GM06990 (cell line): ENCODE data around the gene LENEP.

Source experiments
- DNase-seq: peaks from one replicate; pipeline ENCODE4 v3.0.0-alpha.2; 2011; ENCODE audit not compliant: insufficient read length; ENCODE audit errors: extremely low read depth
- H3K27me3 ChIP-seq: replicated peaks from 2 replicates; pipeline ENCODE4 v1.6.0; 2011; ENCODE audit warnings: low read length; ENCODE audit not compliant: control insufficient read depth, insufficient read depth
- H3K36me3 ChIP-seq: 2 replicates; pipeline ENCODE4 v1.5.1; 2011; ENCODE audit warnings: low read length; ENCODE audit not compliant: control insufficient read depth, insufficient read depth
- H3K4me3 ChIP-seq: replicated peaks from 2 replicates; pipeline ENCODE4 v1.5.1; 2011; ENCODE audit warnings: low read depth, mild to moderate bottlenecking, control low read depth, low read length
- CTCF ChIP-seq: IDR thresholded peaks from 2 replicates; pipeline ENCODE4 v1.5.1; 2011; ENCODE audit warnings: low read length, control low read depth, mild to moderate bottlenecking, inconsistent platforms; ENCODE audit not compliant: insufficient read depth, poor library complexity, severe bottlenecking

LENEP gene

GRCh38 chr1:155014709-155015508 is 21.5 kb downstream of the LENEP start:
- no peak for TF ChIP-seq CTCF
- no peaks in the 10 kb centered on the region for H3K27me3 ChIP-seq
- DNase-seq: no peak
- no peak overlapping the region for H3K4me3 ChIP-seq
- H3K36me3 ChIP-seq: peaks cover 14% of the 10 kb centered on the region

DNA sequence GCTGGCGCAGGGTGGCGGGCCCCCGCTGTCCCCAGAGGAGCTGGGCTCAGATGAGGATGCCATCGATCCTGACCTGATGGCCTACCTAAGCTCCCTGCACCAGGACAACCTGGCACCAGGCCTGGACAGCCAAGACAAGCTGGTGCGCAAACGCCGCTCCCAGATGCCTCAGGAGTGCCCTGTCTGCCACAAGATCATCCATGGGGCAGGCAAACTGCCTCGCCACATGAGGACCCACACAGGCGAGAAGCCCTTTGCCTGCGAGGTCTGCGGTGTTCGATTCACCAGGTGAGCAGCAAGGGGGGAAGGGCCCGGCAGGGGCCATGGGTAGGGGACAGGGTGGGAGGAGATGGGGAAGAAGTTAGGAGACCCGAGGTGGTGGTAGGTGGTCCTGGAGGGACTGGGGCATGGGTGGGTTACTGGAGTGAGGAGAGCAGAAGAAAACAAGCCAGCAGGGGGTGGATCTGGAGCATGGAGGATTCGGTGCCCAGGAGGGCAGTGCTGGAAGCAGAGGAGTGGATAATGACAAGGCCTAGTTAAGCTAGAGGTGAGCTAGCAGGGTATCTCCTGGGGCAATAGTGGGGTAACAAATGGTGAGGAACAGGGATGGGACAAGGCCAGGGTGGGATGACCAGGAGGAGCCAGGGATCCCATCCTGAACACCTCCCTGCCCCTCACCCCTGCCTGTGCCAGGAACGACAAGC is 22.3 kb downstream of the LENEP start:
- Histone ChIP-seq H3K27me3 (no peaks in the 10 kb centered on the region), H3K36me3 (peaks cover 14% of the 10 kb centered on the region), H3K4me3 (no peak overlapping the region)
- no peak for DNase-seq
- no peak for TF ChIP-seq CTCF

- H3K36me3 ChIP-seq: peaks cover 9% of the 10 kb centered on the region
- no peak overlapping the region for H3K4me3 ChIP-seq
- no peaks in the 10 kb centered on the region for H3K27me3 ChIP-seq
- DNase-seq: no peak
- TF ChIP-seq CTCF: no peak
Observed at GRCh38 chr1:155016231-155016831, 22.9 kb downstream of the LENEP start.

DNA sequence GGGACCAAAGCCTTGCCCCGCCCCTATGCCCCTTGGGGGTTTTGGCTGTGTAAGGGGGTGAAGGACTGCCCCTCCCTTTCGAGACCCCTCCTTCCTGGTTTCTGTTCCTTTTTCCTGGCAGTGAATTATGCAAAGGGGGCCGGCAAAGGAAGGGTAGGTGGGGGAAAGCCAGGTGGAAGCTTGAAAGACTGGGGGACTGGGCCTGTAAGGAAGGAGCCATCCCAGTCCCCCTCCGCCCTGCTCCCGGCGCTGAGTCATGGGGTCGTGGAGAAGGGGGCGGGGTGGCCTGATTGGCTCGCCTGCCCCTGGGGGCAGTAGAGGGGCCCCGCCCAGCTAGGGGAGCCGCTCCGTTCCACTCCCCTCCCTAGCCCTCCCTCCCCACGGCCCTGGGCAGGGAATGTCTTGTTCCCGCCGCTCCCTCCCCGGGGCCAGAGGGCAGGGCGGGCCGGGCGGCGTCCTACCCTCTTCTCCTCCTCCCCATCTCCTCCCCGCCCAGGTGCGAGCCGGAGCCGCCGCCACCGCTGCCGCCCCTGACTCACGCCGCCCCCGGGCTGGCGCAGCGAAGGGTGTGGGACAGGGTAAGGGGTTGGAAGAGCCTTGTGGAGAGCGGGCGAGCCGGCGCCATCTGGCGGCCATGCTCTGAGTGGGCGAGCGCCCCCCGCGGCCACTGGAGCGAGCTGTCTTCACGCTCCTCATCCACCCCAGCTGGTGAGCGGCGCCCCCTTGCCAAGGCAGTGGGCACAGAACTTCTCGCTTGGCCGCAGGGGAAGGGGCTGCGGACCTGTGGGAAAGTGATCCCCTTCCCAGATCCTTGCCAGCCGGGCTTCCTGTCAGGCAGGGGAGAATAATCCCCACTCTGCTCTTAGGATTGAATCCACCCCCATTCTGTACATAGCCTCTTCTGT is 23.9 kb downstream of the LENEP start:
- Histone ChIP-seq H3K36me3 (peaks cover 9% of the 10 kb centered on the region), H3K4me3 (peak overlapping the region; percentile 55), H3K27me3 (no peaks in the 10 kb centered on the region)
- DNase-seq: peak; percentile 89
- TF ChIP-seq CTCF: peak; percentile 100

- TF ChIP-seq CTCF: no peak
- peaks cover 9% of the 10 kb centered on the region for H3K36me3 ChIP-seq
- no peaks in the 10 kb centered on the region for H3K27me3 ChIP-seq
- no peak for DNase-seq
- peak overlapping the region; percentile 55 for H3K4me3 ChIP-seq
Observed at GRCh38 chr1:155017946-155018316, 24.5 kb downstream of the LENEP start.
